ENCODE data around the gene IPP.
"Not testable (repeated sequence)": the region's sequence is repeated elsewhere in the genome, so short reads cannot be mapped to it uniquely, and the experiment has no call there.

The IPP gene

GRCh38 chr1:45750298-45751038, at the start of gene IPP:
IPP (minus strand) TSS chr1:45750653; CDS start chr1:45746411, 4,242 bp downstream.
- peak; percentile 94 to 95 for DNase-seq

DNA sequence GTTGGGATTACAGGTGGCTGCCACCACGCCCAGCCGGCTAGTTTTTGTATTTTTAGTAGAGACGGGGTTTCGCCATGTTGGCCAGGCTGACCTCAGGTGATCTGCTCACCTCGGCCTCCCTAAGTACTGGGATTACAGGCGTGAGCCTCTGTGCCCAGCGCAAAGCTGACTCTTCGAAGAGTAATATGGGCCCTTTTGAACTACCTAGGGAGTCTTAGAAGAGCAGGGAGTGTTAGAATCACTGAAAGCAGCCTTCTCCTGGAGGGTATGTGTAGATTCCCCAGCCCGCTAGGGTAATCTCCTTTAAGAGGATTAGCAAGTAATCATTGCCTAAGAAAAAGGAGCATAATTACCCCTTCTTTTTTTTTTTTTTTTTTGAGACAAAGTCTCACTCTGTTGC, 46.5 kb upstream of the IPP start:
- DNase-seq: no peak

GRCh38 chr1:45796381-45796780, 45.9 kb upstream of the IPP start:
- no peak for DNase-seq

GRCh38 chr1:45793942-45794604, 43.6 kb upstream of the IPP start:
- DNase-seq: no peak

DNA sequence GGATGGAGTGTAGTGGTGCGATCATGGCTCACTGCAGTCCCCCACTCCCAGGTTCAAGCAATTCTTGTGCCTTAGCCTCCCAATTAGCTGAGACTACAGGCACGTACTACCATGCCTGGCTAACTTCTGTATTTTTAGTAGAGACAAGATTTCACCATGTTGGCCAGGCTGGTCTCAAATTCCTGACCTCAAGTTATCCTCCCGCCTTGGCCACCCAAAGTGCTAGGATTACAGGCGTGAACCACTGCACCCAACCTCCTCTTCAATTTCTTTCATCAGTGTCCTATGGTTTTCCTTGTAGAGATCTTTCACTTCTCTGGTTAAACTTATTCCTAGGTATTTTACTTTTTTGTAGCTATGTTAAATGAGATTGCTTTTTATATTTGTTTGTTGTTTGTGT, 42.3 kb upstream of the IPP start:
- no peak for DNase-seq

DNA sequence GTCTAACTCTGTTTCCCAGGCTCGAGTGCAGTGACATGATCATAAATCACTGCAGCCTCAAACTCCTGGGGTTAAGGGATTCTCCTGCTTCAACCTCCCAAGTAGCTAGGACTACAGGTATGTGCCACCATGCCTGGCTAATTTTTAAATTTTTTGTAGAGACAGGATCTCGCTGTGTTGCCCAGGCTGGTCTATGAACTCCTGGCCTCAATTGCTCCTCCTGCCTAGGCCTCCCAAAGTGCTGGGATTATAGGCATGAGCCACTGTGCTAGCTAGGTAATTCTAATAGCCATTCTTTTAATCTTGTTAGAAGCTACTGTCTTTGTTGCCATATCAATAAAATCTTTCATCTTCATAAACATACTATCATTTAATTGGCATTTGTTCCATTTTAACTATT, 39.1 kb upstream of the IPP start:
- DNase-seq: no peak

DNA sequence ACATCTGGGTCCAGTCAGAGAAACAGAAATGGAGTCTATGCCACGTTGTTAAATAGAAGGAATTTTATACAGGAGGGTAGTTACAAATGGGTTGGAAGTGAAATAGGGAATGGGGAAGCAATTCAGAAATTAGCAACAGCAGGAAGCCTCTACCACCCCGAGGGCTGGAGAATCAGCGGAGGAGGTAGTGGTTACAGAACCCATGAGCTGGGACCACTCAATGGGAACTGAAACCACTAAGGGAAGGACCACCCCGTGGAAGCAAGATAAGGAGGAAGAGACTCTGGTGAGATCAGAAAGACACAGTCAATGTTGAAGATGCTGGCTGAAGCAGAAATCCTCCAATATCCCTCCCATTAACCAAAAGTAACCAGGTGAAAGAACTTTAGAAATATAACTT, 37.5 kb upstream of the IPP start:
- DNase-seq: no peak

GRCh38 chr1:45785583-45785982, 35.1 kb upstream of the IPP start:
- no peak for DNase-seq

DNA sequence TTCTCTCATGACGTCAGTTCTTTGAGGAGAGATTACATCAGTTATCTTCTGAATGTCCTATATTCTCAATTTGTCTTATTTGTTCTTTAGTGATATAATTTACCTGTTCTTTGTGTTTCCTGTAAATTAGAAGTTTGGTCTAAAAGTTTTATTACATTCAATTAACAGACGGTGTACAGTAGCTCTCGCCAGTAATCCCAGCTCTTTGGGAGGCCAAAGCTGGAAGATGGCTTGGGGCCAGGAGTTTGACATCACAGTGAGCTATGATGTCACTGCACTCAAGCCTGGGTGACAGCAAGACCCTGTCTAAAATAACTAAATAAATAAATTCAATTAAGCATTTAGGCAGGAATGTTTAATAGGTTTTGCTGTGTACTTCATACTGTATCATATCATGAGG, 25.3 kb upstream of the IPP start:
- DNase-seq: no peak

- DNase-seq: no peak
Measured at GRCh38 chr1:45772971-45773370, 22.5 kb upstream of the IPP start.

DNA sequence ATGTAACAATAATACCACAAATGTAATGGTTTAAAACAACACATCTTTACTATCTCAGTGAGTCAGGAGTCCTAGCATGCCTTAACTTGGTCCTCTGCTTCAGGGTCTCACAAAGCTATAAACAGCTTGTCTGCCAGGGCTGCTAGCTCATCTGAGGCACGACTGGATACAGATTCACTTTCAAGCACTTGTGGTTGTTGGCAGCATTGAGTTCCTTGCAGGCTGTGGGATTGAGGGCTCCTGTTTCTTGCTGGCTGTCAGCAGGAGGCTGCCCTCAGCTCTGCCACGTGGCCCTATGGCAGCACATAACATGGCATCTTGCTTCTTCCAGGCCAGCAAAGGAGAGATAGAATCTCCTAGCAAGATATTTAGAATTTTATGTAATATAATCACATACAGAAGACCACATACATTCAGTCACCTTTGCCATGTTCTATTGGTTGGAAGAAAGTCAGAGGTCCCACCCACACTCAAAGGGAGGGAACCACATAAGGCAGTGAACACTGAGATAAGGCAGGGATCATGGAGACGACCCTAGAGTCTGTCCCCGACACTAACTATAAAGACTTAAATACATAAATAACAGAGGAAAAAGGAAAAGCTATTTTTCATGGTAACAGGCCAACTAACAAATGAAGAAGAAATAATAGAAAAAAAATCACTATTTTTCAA, 18.9 kb upstream of the IPP start:
- DNase-seq: no peak

GRCh38 chr1:45767035-45767434, 16.6 kb upstream of the IPP start:
- DNase-seq: no peak

GRCh38 chr1:45765999-45766792, 15.7 kb upstream of the IPP start:
- no peak for DNase-seq

- no peak for DNase-seq
Measured at GRCh38 chr1:45762291-45762690, 11.8 kb upstream of the IPP start.

DNA sequence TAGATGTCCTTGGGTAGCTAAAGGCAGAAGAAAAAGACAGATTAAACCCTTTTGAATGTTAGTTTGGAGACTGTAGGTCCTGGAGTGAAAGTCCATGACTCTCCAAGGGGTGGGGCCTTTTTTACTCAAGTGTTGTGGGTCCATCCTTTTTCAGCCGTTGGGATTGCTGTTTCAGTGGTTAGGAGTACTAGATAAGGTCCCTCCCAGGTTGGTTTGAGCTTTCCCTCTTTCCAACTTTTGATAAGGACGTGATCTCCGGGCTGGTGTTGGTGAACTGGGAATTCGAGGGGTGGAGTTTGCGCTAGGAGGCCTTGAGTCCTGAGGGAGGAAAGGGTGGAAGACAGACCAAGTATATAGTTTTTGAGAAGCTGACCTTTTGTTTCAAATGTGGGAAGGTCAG, 5.2 kb upstream of the IPP start:
- DNase-seq: no peak

- no peak for DNase-seq
Measured at GRCh38 chr1:45753248-45754037, 3.0 kb upstream of the IPP start.

- no peak for DNase-seq
Measured at GRCh38 chr1:45752441-45753052, 2.1 kb upstream of the IPP start.

- DNase-seq: no peak
Measured at GRCh38 chr1:45752014-45752413, 1.6 kb upstream of the IPP start.

- DNase-seq: not testable (repeated sequence)
Measured at GRCh38 chr1:45751039-45751838, 786 bp upstream of the IPP start.

DNA sequence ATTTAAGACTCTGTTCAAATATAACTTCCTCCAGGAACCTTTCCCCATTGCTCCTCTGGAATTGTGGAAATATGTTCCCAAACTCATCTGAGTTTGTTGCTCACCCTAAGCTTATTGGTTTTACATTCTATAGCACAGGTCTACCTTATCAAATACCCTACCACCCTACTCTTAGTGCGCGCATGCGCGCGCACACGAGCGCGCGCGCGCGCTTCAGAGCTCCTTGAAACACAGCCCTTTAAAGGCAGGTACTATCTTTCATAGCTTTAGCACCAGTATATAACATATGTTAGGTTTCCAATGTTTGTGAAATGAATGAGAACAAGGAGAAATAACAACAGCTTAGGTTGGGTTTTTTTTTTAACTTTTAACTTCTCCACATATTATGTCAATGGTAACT, 3.5 kb downstream of the IPP start:
- no peak for DNase-seq

DNA sequence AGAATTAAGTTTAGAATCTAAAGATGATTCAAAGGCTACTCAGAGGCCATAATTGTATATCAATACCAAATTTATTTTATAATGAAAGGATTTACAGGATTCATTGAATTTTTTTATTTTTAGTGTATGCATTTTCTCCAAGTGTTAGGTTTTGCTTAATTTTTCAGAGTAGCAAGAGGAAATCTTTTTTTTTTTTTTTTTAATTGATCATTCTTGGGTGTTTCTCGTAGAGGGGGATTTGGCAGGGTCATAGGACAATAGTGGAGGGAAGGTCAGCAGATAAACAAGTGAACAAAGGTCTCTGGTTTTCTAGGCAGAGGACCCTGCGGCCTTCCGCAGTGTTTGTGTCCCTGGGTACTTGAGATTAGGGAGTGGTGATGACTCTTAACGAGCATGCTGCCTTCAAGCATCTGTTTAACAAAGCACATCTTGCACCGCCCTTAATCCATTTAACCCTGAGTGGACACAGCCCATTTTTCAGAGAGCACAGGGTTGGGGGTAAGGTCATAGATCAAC, 10.8 kb downstream of the IPP start:
- not testable (repeated sequence) for DNase-seq
